Kidney glomerular epithelial cell (primary cell): ENCODE results near the gene SPECC1.
"Not testable (repeated sequence)": the region's sequence is repeated elsewhere in the genome, so short reads cannot be mapped to it uniquely, and the experiment has no call there.

Source experiments
- DNase-seq: peaks from one replicate; lab custom pipeline; 2025; lab: John Stamatoyannopoulos, UW

The SPECC1 gene

GRCh38 chr17:20010936-20011335 is 1.8 kb downstream of the SPECC1 start:
- no peak for DNase-seq

DNA sequence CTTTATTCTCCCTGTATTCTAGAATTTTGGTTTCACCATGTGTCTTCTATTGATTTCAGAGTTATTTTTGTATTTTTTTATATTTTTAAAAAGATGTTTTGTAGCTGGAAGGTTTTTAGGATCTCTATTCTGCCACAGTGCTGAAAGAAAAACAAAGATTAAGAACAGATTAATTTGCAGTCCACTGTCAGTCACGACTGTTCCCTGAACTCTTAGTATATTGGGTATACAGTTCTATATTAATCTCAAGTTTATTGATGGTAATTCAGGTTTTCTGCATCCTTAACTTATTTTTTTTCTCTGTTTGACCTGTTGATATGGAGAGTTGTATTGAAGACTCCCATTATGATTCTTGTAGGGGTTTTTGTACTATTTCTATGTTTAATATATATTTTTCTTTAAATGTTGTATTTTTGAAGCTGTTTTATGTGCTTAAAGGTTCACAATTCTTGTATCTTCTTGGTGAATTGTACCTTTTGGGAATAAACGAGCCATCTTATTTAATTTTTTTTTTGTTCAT is 2.9 kb downstream of the SPECC1 start:
- DNase-seq, result no peak

DNA sequence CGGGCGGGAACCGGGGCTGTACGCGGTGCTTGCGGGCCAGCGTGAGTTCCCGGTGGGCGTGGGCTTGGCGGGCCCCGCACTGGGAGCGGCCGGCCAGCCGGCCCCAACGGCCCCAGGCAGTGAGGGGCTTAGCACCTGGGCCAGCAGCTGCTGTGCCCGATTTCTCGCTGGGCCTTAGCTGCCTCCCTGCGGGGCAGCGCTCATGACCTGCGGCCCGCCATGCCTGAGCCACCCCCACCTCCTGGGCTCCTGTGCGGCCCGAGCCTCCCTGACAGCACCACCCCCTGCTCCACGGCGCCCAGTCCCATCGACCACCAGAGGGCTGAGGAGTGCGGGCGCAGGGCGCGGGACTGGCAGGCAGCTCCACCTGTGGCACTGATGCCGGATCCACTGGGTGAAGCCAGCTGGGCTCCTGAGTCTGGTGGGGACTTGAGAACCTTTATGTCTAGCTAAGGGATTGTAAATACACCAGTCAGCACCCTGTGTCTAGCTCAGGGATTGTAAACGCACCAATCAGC is 7.4 kb downstream of the SPECC1 start:
- DNase-seq, result not testable (repeated sequence)

DNA sequence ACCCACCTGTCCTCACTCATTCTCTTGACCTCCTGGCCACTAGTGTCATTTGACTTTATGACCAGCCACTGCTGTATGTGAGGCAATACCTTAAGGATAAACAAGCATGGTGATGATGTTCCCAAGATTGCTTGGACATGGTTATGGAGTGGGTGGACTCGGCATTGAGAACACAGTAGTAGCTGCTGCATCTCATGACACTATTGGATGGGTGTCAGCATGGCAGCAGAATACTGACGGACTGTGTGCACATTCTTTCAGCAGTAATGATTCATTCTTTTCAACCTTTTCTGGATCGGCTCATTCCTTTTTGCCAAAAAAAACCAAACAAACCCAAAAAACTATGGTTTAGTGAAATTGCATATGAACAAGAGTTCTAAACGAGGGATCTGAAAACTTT is 13.5 kb downstream of the SPECC1 start:
- no peak for DNase-seq

DNA sequence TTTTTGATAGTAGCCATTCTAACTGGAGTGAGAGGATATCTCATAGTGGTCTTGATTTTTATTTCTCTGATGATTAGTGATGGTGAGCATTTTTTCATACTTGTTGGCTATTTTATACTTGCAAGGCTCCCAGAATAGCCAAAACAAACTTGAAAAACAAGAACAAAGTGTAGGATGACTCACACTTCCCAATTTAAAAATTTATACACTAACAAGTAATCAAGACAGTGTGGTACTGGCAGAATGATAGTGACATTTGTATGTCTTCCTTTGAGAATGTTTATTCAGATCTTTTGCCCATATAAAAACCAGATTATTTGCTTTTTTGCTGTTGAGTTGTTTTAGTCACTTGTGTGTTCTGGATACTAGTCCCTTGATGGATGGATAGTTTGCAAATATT is 17.8 kb downstream of the SPECC1 start:
- no peak for DNase-seq

- DNase-seq, result no peak
Observed at GRCh38 chr17:20028443-20028842, 19.3 kb downstream of the SPECC1 start.

DNA sequence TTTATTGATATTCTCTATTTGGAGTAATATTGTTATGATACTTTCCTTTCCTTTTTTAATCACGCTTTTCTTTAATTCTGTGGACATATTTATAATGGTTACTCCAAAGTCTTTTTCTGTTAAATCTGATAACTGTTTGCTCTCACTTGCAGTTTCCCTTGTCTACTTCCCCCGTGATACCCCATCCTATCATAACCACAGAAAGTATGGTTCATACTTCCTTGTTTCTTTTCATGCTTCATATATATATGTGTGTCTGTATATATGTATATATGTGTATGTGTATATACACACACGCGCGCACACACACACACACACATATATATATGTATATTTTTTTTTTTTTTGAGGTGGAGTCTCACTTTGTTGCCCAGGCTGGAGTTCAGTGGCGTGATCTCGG is 23.5 kb downstream of the SPECC1 start:
- no peak for DNase-seq

DNA sequence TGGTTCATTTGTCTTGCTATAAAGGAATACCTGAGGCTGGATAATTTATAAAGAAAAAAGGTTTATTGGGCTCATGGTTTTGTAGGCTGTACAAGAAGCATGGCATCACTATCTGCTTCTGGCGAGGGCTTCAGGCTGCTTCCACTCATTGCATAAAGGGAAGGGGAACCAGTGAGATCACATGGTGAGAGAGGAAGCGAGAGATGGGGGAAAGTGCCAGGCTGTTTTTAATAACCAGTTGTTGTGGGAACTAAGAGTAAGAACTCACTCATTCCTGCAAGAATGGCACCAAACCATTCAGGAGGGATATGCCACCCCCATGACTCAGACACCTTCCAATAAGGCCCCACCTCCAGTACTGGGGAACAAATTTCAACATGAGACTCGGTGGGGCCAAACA is 24.3 kb downstream of the SPECC1 start:
- no peak for DNase-seq

DNA sequence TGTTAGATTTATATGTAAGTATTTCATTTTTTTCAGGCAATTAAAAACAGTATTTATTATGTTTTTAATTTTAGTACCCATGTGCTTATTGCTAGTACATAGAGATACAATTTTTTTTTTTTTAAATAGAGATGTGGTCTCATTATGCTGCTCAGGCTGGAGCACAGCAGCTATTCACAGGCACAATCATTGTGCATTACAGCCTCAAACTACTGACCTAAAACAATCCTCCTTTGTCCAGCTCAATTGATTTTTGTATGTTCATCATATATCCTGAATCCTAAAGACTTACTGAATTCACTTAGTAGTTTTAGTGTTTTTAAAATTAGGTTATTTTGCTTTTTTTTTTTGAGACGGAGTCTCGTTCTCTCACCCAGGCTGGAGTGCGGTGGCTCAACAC is 26.3 kb downstream of the SPECC1 start:
- DNase-seq, result no peak

DNA sequence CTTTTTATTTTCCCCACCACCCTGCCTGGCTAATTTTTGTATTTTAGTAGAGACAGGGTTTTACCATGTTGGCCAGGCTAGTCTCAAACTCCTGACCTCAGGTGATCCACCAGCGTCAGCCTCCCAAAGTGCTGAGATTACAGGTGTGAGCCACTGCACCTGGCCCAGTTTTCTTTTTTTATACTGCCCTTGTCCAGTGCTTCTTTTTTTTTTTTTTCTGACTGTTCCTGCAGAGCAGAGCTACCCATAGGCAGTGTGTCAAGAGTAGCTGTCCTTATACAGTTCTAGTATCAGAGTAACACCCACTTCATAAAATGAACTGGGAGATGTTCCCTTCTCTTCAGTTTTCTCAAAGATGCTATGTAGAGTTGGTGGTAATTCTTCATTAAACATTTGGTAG is 28.1 kb downstream of the SPECC1 start:
- DNase-seq, result not testable (repeated sequence)

GRCh38 chr17:20039037-20039436 is 29.9 kb downstream of the SPECC1 start:
- DNase-seq, result no peak

DNA sequence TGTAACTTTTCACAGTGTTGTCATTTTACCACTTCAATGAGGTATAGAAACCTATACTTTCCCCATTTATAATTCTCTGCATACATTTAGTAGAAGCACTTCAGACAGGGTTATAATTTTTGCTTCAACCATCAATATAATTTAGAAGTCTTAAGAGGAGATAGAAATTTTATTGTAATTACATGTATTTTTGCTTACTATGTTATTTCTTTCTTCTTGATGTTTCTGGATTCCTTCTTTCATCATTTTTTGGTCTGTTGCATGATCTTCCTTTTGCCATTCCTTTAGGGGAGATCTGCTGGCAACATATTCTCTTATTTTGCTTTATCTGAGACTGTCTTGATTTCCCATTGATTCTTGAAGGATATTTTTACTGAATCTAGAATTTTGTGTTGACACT is 31.1 kb downstream of the SPECC1 start:
- no peak for DNase-seq

GRCh38 chr17:20043021-20043420 is 33.9 kb downstream of the SPECC1 start:
- DNase-seq, result no peak

GRCh38 chr17:20045476-20045875 is 36.3 kb downstream of the SPECC1 start:
- no peak for DNase-seq

- no peak for DNase-seq
Observed at GRCh38 chr17:20046629-20047028, 37.5 kb downstream of the SPECC1 start.

- DNase-seq, result no peak
Observed at GRCh38 chr17:20051624-20052023, 42.5 kb downstream of the SPECC1 start.

- DNase-seq, result no peak
Observed at GRCh38 chr17:20053361-20053964, 44.3 kb downstream of the SPECC1 start.

DNA sequence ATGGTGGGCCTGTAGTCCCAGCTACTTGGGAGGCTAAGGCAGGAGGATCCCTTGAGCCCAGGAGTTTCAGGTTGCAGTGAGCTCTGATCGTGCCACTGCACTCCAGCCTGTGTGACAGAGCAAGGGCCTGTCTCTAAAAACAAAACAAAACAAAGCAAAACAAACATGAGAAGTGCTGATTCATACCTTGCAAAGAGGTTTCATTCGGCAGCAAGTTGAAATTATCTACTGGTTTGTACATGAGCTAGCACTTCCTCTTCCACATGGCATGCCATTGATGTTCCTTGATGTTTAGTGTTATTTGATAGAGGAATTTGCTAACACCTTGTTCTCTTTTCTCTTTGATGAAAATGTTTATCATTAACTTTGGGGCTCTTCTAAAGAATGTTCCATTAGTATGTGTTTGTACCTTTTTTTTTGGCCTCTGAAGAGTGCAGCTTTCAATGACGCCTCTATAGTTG is 50.6 kb downstream of the SPECC1 start:
- DNase-seq, result peak; percentile 14

DNA sequence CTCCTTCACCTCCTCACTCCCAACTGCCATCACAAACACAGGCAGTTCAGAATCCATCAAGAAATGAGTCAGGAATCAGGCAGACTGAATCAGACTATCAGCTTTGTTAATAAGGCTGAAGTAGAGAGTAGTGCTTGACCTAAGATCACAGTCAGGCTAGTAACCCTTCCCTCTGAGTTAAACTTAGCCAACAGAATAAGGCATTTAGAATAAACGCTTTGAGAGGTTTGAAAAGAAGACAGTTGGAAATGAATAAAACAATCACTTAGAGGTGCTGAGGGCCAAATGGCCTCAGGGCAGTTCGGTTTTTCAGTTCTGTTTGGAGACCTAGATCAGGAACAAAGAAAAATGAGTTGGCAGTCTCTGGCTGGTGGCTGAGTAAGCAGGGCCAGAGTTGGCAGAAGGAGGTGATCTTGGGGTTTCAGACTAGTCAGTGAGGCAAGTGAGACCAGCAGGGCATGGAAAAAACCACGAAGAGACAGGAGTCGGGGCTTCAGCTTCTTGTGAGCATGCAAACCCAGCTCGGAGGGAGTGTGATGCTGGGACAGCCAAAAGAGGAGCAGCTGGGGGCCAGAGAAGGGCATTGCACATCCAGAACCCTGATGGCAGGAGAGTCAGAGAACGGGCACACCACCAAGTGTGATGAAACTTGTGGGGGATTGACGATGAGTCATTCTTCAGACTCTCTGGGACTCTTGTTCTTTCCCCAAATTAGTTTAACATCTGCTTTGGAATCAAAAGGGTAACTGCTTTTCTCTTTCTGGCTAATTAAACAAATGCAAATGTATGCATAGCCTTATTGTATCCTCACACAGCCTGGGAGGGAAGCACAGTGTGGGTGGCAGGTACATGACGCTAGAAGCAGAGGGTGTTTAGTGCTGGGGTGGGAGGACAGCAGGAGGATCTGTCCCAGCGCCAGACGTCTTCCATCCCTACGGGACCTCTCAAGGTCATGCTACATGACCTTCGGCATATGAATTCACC is 54.8 kb downstream of the SPECC1 start:
- peak; percentile 79 for DNase-seq

DNA sequence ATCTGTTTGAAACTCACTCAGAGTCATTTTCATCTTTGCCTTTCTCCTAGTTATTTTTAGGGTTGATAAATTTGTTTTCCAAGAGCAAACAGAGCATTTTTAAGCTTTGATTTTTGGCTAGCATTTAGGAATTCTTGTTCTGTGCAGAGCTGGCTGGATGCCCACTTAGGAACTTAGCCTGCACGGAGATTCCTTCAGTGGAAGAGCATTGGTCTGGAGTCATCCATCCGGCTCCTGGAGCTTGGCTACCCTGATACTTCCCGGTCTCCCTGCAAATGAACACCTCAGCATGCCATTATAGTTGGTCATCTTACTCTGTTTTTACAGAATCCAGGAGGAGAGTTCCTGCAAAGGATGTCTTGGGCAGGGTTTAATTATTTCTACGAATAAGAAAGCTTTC is 57.1 kb downstream of the SPECC1 start:
- peak; percentile 88 for DNase-seq

DNA sequence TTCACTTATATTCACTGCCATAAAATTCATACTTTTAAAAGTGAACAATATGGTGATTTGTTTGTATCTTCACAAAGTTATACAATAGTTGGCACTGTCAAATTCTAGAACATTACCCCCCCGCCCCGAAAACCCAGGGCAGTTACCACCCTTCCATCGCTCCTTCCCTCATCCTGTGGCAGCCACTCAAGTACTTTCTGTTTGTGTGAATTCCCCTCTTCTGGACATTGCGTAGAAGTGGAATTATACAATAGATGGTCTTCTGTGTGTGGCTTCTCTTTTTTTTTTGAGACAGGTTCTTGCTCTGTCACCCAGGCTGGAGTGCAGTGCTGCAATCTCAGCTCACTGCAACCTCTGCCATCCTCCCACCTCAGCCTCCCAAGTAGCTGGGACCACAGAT is 58.6 kb downstream of the SPECC1 start:
- DNase-seq, result no peak

DNA sequence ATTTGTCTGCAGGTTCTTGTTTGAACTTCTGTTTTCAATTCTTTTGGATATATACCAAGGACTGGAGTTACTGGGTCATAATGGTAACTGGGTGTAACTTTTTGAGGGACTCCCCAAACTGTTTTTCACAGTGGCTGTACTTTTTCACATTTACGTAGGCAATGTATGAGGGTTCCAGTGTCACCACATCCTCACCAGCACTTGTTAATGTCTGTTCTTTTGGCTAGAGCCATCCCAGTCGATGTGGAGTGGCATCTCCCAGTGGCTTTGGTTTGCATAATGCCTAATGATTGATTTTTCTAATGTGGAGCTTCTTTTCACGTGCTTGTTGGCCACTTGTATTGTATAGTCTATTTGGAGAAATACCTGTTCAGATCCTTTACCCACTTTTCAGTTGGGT is 59.3 kb downstream of the SPECC1 start:
- no peak for DNase-seq
